Testis (tissue), 3 donors: Measurements from ENCODE around the gene PRAME. TPM values are rescaled to one million over a fixed set of nuclear protein-coding genes. Genes with fewer than 3 reads are reported as not detected.

Experiments
- DNase-seq: peaks from one replicate; pipeline ENCODE4 v3.0.0-alpha.2; 2019
- H3K27ac ChIP-seq, 2 donors: fragments of 200-600 bp; sonication (generic); one replicate each; pipeline ENCODE4 v1.5.1; 2019
- H3K27me3 ChIP-seq: fragments of 200-600 bp; sonication (generic); one replicate; pipeline ENCODE4 v1.5.1; 2019
- H3K36me3 ChIP-seq: fragments of 200-600 bp; sonication (generic); one replicate; pipeline ENCODE4 v1.5.1; 2017; ENCODE audit warnings: low read depth; ENCODE audit errors: missing control alignments
- H3K4me1 ChIP-seq: fragments of 200-600 bp; sonication (generic); one replicate; pipeline ENCODE4 v1.5.1; 2019
- H3K4me3 ChIP-seq, 2 donors: fragments of 200-600 bp; sonication (generic); one replicate each; pipeline ENCODE4 v1.5.1; 2017 to 2019
- H3K9me3 ChIP-seq: fragments of 200-600 bp; sonication (generic); one replicate; pipeline ENCODE4 v1.5.1; 2017
- CTCF ChIP-seq, 3 experiments: fragments of 450-650 bp in 2 of 3; fragments of 200-600 bp in 1 of 3; sonication (generic) in 1 of 3; IDR thresholded peaks; one replicate each; pipeline ENCODE4 v1.5.1; 2016 to 2019; ENCODE audit warnings: antibody characterized with exemption in 3 of 3, mild to moderate bottlenecking in 2 of 3, moderate library complexity in 1 of 3
- POLR2A ChIP-seq: fragments of 450-650 bp; IDR thresholded peaks from one replicate; pipeline ENCODE4 v1.6.1; 2017; ENCODE audit warnings: antibody characterized with exemption, mild to moderate bottlenecking, moderate library complexity
- WGBS, 2 donors: methylation state at CpG; one replicate each; pipeline ENCODE4 v1.1.5; 2018; 5-methylcytosine and 5-hydroxymethylcytosine counted together
- intact Hi-C: fragments of 100-400 bp; cut with DNase I; formaldehyde crosslinking; loops from one replicate; pipeline ENCODE4 v1.15.1; 2023; ENCODE audit warnings: low total_unique reads
- polyA plus RNA-seq: library from polyadenylated mRNA; stranded (reverse); fragments of 350-450 nt; fragmentation: Illumina TruSeq; extraction: RNeasy Lipid Tissue Mini Kit (QIAGEN cat#74804); gene quantifications from one replicate; pipeline ENCODE4 v1.2.3, GENCODE V29; 2014; ENCODE audit warnings: low read depth, low replicate concordance; ENCODE audit not compliant: insufficient read depth
- total RNA-seq, 2 donors: library from RNA; depleted of rRNA; stranded (reverse); fragments of >200 nt; gene quantifications; one replicate each; pipeline ENCODE4 v1.2.3, GENCODE V29; 2016

PRAME gene
- total and polyA plus RNA-seq, 3 donors from 2014 or later: 137 to 233 (median 197) TPM

DNA sequence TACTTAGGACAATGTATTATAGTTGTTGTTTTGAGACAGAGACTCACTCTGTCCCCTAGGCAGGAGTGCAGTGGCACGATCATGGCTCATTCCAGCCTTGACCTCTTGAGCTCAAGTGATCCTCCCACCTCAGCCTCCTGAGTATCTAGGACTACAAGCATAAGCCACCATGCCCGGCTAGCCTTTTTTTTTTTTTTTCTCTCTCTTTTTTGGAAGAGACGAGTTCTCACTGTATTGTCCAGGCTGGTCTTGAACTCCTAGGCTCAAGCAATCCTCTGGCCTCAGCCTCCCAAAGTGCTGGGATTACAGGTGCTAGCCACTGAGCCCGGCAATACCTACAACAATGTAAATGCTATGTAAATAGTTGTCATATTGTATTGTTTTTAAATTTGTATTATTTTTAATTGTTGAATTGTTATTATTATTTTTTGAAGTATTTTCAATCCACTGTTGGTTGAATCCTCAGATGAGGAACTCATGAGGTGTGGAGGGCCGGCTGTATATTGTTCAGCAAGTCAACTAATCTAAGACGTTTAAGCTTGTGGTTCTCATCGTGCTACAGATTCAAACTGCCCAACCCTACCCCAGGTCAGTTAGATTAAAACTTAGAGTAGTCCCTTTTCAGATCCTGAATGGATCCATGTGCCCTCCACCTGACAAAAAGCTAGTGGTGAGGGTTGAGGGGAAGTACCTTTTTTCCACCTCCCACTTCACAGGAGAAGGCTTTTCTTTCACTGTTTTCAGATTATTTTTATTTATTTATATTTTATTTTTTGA, 27.1 kb downstream of the PRAME start:
- intact Hi-C loops: no loop called here
- TF ChIP-seq POLR2A (no peak), CTCF (IDR thresholded peaks at IDR 0.05) (no peak)
- Histone ChIP-seq H3K27me3 (no peaks in the 10 kb centered on the region), H3K9me3 (no peaks in the 10 kb centered on the region), H3K4me3 (no peak overlapping the region), H3K4me1 (no peaks in the 10 kb centered on the region), H3K36me3 (no peaks in the 10 kb centered on the region), H3K27ac (no peak overlapping the region)
- no peak for DNase-seq
- WGBS, 2 donors: 74 to 77% methylated on average over 7 of the region's 7 CpGs

DNA sequence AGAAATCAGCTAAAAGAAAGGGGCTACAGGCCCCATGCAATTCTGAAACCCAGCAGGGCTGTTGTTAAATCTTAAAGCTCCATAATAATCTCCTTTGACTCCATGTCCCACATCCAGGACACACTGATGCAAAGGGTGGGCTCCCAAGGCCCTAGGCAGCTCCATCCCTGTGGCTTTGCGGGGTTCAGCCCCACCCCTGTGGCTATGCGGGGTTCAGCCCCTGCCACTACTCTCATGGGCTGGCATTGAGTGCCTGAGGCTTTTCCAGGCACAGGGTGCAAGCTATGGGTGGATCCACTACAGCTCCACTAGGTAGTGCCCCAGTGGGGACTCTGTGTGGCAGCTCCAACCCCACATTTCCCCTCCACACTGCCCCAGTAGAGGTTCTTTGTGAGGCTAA, 30.3 kb downstream of the PRAME start:
- H3K36me3 ChIP-seq: no peaks in the 10 kb centered on the region
- WGBS, 2 donors: 88 to 100% methylated on average over 2 of the region's 2 CpGs
- H3K27me3 ChIP-seq: no peaks in the 10 kb centered on the region
- H3K4me3 ChIP-seq: no peak overlapping the region
- no peaks in the 10 kb centered on the region for H3K9me3 ChIP-seq
- intact Hi-C loops: no loop called here
- no peak for DNase-seq
- TF ChIP-seq POLR2A (no peak), CTCF (IDR thresholded peaks at IDR 0.05) (no peak)
- H3K27ac ChIP-seq: no peak overlapping the region
- no peaks in the 10 kb centered on the region for H3K4me1 ChIP-seq

DNA sequence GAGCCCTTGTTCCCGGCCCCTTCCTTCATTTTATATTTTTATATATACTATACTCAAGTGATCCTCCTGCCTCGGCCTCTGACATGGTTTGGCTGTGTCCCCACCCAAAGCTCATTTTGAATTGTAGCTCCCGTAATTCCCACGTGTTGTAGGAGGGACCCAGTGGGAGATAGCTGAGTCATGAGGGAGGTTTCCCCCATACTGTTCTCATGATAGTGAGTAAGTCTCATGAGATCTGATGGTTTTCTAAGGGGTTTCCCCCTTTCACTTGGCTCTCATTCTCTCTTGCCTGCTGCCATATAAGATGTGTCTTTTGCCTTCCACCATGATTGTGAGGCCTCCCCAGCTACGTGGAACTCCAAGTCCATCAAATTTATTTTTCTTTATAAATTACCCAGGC, 31.8 kb downstream of the PRAME start:
- no peaks in the 10 kb centered on the region for H3K27me3 ChIP-seq
- no peaks in the 10 kb centered on the region for H3K36me3 ChIP-seq
- WGBS, 2 donors: 85 to 88% methylated on average over 5 of the region's 5 CpGs
- TF ChIP-seq CTCF (IDR thresholded peaks at IDR 0.05): no peak
- TF ChIP-seq POLR2A: no peak
- no peaks in the 10 kb centered on the region for H3K9me3 ChIP-seq
- intact Hi-C loops: no loop called here
- no peak for DNase-seq
- H3K27ac ChIP-seq: no peak overlapping the region
- H3K4me1 ChIP-seq: no peaks in the 10 kb centered on the region
- no peak overlapping the region for H3K4me3 ChIP-seq

DNA sequence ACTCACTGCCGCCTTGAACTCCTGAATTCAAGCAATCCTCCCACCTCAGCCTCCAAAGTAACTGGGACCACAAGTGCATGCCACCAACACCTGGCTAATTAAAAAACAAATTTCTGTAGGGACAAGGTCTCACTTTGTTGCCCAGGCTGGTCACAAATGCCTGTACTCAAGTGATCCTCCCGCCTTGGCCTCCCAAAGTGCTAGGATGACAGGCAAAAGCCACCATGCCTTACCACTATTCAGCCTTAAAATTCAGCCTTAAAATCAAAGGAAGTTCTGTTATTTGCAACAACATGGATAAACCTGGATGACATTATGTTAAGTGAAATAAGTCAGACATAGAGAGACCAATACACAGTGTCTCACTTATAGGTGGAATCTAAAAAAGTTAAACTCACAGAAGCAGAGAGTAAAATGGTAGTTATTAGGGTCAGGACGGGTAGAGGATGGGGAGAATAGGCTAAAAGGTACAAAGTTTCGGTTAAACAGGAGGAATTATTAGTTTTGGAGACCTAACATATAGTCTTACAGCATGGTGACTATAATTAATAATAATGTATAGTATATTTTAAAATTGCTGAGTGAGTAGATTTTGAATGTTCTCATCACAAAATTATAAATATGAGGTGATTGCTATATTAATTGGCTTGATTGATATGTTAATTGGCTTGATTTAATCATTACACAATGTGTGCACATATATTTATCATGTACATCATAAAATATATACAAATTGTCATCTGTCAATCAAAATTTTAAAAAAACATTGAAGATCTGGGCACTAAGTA, 32.7 kb downstream of the PRAME start:
- intact Hi-C loops: no loop called here
- 90 to 97% methylated on average over 4 of the region's 4 CpGs for WGBS, 2 donors
- TF ChIP-seq POLR2A (no peak), CTCF (IDR thresholded peaks at IDR 0.05) (no peak)
- H3K27ac ChIP-seq: no peak overlapping the region
- no peak overlapping the region for H3K4me3 ChIP-seq
- H3K9me3 ChIP-seq: no peaks in the 10 kb centered on the region
- DNase-seq: no peak
- H3K36me3 ChIP-seq: no peaks in the 10 kb centered on the region
- no peaks in the 10 kb centered on the region for H3K27me3 ChIP-seq
- H3K4me1 ChIP-seq: no peaks in the 10 kb centered on the region
